AG04450 (cell line): Measurements from ENCODE around the gene TRRAP. TPM values are rescaled to one million over a fixed set of nuclear protein-coding genes. Genes with fewer than 3 reads are reported as not detected.

Experiments
- CTCF ChIA-PET: fragments of 300-600, 350-600 bp; formaldehyde crosslinking; extraction: SDS; loops from one replicate; lab custom pipeline; 2022; ENCODE audit warnings: antibody characterized with exemption, inconsistent platforms; lab: Charles Lee
- POLR2A ChIA-PET: fragments of 350-600 bp; formaldehyde crosslinking; extraction: SDS; loops from one replicate; lab custom pipeline; 2021; ENCODE audit warnings: antibody characterized with exemption, inconsistent platforms; lab: Yijun Ruan, JAX
- DNase-seq: peaks from one replicate; pipeline ENCODE4 v3.0.0-alpha.2; 2011; ENCODE audit warnings: low read depth, low spot score
- H3K27ac ChIP-seq: one replicate; pipeline ENCODE4 v1.5.1; 2012; ENCODE audit warnings: low read depth, low read length, control low read depth
- H3K27me3 ChIP-seq: one replicate; pipeline ENCODE4 v1.6.0; 2012; ENCODE audit warnings: low read length; ENCODE audit not compliant: control insufficient read depth, insufficient read depth
- H3K4me3 ChIP-seq: 2 replicates; pipeline ENCODE4 v1.5.1; 2011; ENCODE audit warnings: mild to moderate bottlenecking, low read depth, low read length, control low read depth
- H3K9me3 ChIP-seq: 2 replicates; pipeline ENCODE4 v1.5.1; 2012; ENCODE audit warnings: low read length; ENCODE audit not compliant: control insufficient read depth, insufficient read depth
- polyA plus RNA-seq: library from polyadenylated mRNA; depleted of rRNA; stranded (reverse); fragments of >200 nt; gene quantifications from 2 replicates; pipeline ENCODE4 v1.2.3, GENCODE V29; 2011
- TF ChIP-seq, protein P1 (sequence below): IDR thresholded peaks from 2 replicates; pipeline ENCODE4 v1.5.1; 2011; ENCODE audit warnings: low read depth, low read length, control low read depth, inconsistent platforms

TRRAP gene
- polyA plus RNA-seq, 1 experiment = 20.6 TPM

DNA sequence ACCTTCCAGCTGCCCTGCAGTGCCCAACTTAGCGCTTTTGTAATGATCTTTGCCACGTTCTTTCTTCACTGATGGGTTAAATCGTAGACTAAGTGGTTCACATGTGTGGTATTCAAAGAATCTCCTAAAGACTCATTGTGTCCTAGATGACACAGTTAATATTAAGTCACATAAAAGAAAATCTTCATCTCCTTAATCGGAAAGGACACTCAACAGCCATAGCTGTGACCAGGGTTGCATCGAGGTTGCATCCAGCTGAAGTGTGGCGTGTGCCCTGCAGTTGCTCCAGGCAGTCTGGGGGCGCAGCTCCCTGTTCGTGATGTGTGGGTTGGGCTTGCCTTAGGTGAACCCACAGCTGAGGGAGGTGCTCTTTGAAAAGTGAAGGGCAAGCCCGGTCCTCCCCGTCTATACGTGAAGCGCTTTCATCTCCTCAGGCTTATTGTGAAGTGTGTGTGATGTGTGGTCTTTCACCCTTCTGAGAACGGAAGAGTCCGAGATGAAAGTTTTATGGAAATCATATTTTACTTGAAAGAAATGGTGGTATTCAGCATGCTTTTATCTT lies 122.7 kb downstream of the TRRAP start:
- TF ChIP-seq, protein P1, sequence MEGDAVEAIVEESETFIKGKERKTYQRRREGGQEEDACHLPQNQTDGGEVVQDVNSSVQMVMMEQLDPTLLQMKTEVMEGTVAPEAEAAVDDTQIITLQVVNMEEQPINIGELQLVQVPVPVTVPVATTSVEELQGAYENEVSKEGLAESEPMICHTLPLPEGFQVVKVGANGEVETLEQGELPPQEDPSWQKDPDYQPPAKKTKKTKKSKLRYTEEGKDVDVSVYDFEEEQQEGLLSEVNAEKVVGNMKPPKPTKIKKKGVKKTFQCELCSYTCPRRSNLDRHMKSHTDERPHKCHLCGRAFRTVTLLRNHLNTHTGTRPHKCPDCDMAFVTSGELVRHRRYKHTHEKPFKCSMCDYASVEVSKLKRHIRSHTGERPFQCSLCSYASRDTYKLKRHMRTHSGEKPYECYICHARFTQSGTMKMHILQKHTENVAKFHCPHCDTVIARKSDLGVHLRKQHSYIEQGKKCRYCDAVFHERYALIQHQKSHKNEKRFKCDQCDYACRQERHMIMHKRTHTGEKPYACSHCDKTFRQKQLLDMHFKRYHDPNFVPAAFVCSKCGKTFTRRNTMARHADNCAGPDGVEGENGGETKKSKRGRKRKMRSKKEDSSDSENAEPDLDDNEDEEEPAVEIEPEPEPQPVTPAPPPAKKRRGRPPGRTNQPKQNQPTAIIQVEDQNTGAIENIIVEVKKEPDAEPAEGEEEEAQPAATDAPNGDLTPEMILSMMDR = no peak
- no peak overlapping the region for H3K4me3 ChIP-seq
- CTCF ChIA-PET = interaction anchor here (0.6 kb wide), 1 partner anchor 411 kb away, joined by 3 read pairs; no protein-coding TSS in a partner anchor
- H3K27me3 ChIP-seq = no peaks in the 10 kb centered on the region
- peaks cover 3% of the 10 kb centered on the region; the same call in 1 of the 2 replicates for H3K9me3 ChIP-seq
- POLR2A ChIA-PET = no interaction called here
- H3K27ac ChIP-seq = no peak overlapping the region
- DNase-seq = no peak

DNA sequence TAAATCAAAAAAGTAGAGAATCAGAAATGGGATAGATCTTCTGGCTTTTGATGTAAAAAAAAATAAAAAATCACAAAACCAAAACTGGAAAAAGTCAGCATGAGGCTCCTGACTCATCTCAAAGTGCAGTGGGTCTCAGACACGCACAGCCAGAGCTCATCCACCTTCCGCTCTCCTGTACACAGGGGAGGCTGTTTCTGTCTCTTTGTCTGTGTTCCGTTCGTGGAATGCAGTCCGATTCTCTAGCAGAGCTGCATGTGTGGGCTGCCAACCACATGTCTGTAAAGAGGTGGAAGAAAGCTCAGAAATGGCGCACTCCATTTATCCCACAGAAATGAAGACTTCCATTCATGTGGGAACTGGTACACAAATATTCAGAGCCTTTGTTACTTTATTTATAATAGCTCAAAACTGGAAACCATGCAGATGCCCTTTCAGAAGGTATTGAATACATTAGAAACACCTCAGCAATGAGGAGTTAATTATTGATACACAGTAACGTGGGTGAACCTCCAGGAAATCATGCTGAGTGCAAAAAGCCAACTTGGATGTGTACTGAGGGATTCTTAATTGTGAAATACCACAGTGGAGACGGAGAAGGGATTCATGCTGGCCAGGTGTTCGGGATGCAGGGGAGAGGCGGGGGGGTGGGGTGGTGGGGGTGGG lies 123.3 kb downstream of the TRRAP start:
- DNase-seq = no peak
- ChIA-PET POLR2A (no interaction called here), CTCF (interaction anchor here (0.6 kb wide), 1 partner anchor 410 kb away, joined by 3 read pairs; no protein-coding TSS in a partner anchor)
- TF ChIP-seq, protein P1 = no peak
- Histone ChIP-seq H3K27ac (no peak overlapping the region), H3K9me3 (peaks cover 3% of the 10 kb centered on the region; the same call in 1 of the 2 replicates), H3K4me3 (no peak overlapping the region), H3K27me3 (no peaks in the 10 kb centered on the region)

DNA sequence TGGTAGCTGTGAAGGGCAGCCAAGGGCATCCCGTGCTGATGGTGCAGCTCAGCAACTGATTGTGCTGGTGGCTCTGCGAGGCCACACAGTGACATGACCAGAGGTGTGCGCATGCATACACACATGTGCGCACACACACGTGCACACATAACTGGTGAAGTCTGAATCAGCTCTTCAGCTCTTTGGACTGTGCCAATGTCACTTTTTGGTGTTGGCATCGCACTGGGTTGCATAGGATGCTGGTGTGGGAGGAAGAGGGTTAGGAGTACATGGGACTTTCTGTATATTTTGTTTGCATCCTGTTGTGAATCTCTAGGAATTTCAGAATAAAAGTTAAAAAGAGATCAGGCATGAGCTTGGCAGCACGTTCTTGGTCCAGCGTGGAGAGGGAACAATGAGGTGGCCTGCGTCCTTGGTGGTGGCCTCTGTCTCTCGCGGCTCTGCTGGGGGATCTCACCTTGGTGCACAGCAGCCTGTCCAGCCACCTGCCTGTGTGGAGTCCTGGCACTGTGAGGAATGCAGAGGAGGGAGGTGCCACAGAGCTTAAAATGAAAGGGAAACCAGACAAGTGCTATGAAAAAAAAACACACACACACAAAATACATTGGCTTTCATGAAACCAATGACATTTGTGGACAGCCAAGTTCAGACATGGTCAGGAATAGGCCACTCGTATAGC lies 124.0 kb downstream of the TRRAP start:
- TF ChIP-seq, protein P1 = no peak
- peaks cover 3% of the 10 kb centered on the region; the same call in 1 of the 2 replicates for H3K9me3 ChIP-seq
- H3K27me3 ChIP-seq = no peaks in the 10 kb centered on the region
- no peak for DNase-seq
- POLR2A ChIA-PET = no interaction called here
- no peak overlapping the region for H3K27ac ChIP-seq
- no peak overlapping the region for H3K4me3 ChIP-seq
- CTCF ChIA-PET = interaction anchor here (1.2 kb wide), 1 partner anchor 34 kb away, joined by 4 read pairs; no protein-coding TSS in a partner anchor

DNA sequence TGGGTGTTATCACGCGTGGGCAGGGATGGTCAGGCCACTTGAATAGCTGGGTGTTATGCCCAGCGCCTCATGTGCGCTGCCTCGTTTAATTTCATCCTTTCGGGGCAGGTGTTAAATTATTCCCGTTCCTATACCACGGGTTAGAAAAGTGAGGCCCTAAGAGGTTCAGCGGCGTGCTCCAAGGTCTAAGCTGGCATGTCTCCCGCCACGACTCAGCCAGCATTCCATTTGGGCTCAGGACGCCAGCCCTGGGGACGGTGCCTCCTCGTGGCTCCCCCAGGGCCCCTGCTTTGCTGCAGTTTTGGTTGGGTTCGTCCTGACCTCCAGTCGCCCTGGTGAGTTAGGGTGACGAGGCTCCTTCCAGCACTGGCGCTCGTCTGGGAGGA lies 124.5 kb downstream of the TRRAP start:
- no peak overlapping the region for H3K27ac ChIP-seq
- TF ChIP-seq, protein P1 = no peak
- H3K9me3 ChIP-seq = peaks cover 3% of the 10 kb centered on the region; the same call in 1 of the 2 replicates
- CTCF ChIA-PET = interaction anchor here (1.2 kb wide), 1 partner anchor 34 kb away, joined by 4 read pairs; no protein-coding TSS in a partner anchor
- no peak overlapping the region for H3K4me3 ChIP-seq
- H3K27me3 ChIP-seq = no peaks in the 10 kb centered on the region
- POLR2A ChIA-PET = no interaction called here
- DNase-seq = no peak
